Naive thymus-derived CD4-positive, alpha-beta T cell (primary cell): ENCODE results near the gene TEX22. TPM values are rescaled to one million over a fixed set of nuclear protein-coding genes. Genes with fewer than 3 reads are reported as not detected.

Experiments
- ATAC-seq: fragments of 150-1000 bp; cut with Tn5 transposase; 2 replicates; pipeline ENCODE4 v1.10.0; 2021; ENCODE audit warnings: mild to moderate bottlenecking, moderate library complexity
- CTCF ChIA-PET: fragments of 350-600 bp; sonication (Branson Sonifier 250); formaldehyde crosslinking; loops from one replicate; lab custom pipeline; 2021; ENCODE audit warnings: antibody characterized with exemption; lab: Charles Lee
- POLR2A ChIA-PET: fragments of 350-600 bp; sonication (Branson Sonifier 250); formaldehyde crosslinking; loops from one replicate; lab custom pipeline; 2021; ENCODE audit warnings: antibody characterized with exemption, inconsistent platforms; lab: Charles Lee
- DNase-seq, 9 donors: peaks; one replicate each; pipeline versions ENCODE4 v3.0.0 to v3.0.0-alpha.2; 2020 to 2022; ENCODE audit warnings: mixed read lengths in 1 of 9
- H3K27ac ChIP-seq: one replicate; pipeline ENCODE4 v1.7.0; 2013; ENCODE audit warnings: mild to moderate bottlenecking, low read depth, low read length, moderate library complexity
- H3K27me3 ChIP-seq, 2 donors: one replicate each; pipeline ENCODE4 v1.7.0; 2013; ENCODE audit warnings: low read length in 2 of 2, mild to moderate bottlenecking in 2 of 2, moderate library complexity in 2 of 2; ENCODE audit not compliant: control insufficient read depth in 2 of 2, insufficient read depth in 2 of 2
- H3K36me3 ChIP-seq, 3 experiments: 1 replicate in 2 of 3; 2 replicates in 1 of 3; pipeline ENCODE4 v1.7.0; 2013; ENCODE audit warnings: low read length in 3 of 3, mild to moderate bottlenecking in 3 of 3, moderate library complexity in 1 of 3; ENCODE audit not compliant: insufficient read depth in 3 of 3, control insufficient read depth in 2 of 3
- H3K4me1 ChIP-seq, 2 donors: one replicate each; pipeline ENCODE4 v1.7.0; 2013; ENCODE audit warnings: low read length in 2 of 2, mild to moderate bottlenecking in 2 of 2, moderate library complexity in 1 of 2; ENCODE audit not compliant: control insufficient read depth in 2 of 2, insufficient read depth in 2 of 2
- H3K4me3 ChIP-seq: 2 replicates; pipeline ENCODE4 v1.7.0; 2013; ENCODE audit warnings: mild to moderate bottlenecking, low read length
- H3K9me3 ChIP-seq, 3 experiments: 1 replicate in 2 of 3; 2 replicates in 1 of 3; pipeline ENCODE4 v1.7.0; 2013; ENCODE audit warnings: low read length in 3 of 3; ENCODE audit not compliant: control insufficient read depth in 2 of 3
- H3K27ac Mint-ChIP-seq, 9 donors: one replicate each; pipeline ENCODE4 v1.8.0; 2020 to 2022; ENCODE audit warnings: mixed read lengths in 9 of 9, mild to moderate bottlenecking in 8 of 9, moderate library complexity in 5 of 9, inconsistent platforms in 2 of 9
- H3K27me3 Mint-ChIP-seq, 5 donors: one replicate each; pipeline ENCODE4 v1.8.0; 2021 to 2022; ENCODE audit warnings: mixed read lengths in 5 of 5, mild to moderate bottlenecking in 1 of 5
- H3K36me3 Mint-ChIP-seq, 5 donors: one replicate each; pipeline ENCODE4 v1.8.0; 2020 to 2022; ENCODE audit warnings: mixed read lengths in 5 of 5, mild to moderate bottlenecking in 3 of 5, inconsistent platforms in 1 of 5
- H3K4me1 Mint-ChIP-seq, 7 donors: one replicate each; pipeline ENCODE4 v1.8.0; 2020 to 2022; ENCODE audit warnings: mixed read lengths in 7 of 7, mild to moderate bottlenecking in 3 of 7, inconsistent platforms in 1 of 7
- H3K4me3 Mint-ChIP-seq, 10 donors: one replicate each; pipeline ENCODE4 v1.8.0; 2020 to 2022; ENCODE audit warnings: mild to moderate bottlenecking in 10 of 10, mixed read lengths in 10 of 10, moderate library complexity in 6 of 10, inconsistent platforms in 2 of 10
- H3K9me3 Mint-ChIP-seq, 11 donors: one replicate each; pipeline ENCODE4 v1.8.0; 2020 to 2022; ENCODE audit warnings: mixed read lengths in 11 of 11, mild to moderate bottlenecking in 4 of 11, inconsistent platforms in 1 of 11, moderate library complexity in 1 of 11
- intact Hi-C, 2 donors: fragments of 100-400 bp; cut with micrococcal nuclease; formaldehyde crosslinking; loops; one replicate each; pipeline ENCODE4 v1.15.1; 2023
- polyA plus RNA-seq, 2 donors: library from polyadenylated mRNA; unstranded; fragments of 300-500 nt; fragmentation: Illumina TruSeq; gene quantifications; one replicate each; pipeline ENCODE4 v1.2.3, GENCODE V29; 2021
- total RNA-seq, 6 experiments: library from RNA in 5 of 6; stranded (reverse) in 5 of 6; gene quantifications; 1 replicate in 5 of 6; 2 replicates in 1 of 6; pipeline ENCODE4 v1.2.3 and lab custom pipeline; 2021 to 2026

Gene TEX22
- total and polyA plus RNA-seq, 7 experiments from 2014 or later: 0.21 to 10.5 (median 2.4) TPM

DNA sequence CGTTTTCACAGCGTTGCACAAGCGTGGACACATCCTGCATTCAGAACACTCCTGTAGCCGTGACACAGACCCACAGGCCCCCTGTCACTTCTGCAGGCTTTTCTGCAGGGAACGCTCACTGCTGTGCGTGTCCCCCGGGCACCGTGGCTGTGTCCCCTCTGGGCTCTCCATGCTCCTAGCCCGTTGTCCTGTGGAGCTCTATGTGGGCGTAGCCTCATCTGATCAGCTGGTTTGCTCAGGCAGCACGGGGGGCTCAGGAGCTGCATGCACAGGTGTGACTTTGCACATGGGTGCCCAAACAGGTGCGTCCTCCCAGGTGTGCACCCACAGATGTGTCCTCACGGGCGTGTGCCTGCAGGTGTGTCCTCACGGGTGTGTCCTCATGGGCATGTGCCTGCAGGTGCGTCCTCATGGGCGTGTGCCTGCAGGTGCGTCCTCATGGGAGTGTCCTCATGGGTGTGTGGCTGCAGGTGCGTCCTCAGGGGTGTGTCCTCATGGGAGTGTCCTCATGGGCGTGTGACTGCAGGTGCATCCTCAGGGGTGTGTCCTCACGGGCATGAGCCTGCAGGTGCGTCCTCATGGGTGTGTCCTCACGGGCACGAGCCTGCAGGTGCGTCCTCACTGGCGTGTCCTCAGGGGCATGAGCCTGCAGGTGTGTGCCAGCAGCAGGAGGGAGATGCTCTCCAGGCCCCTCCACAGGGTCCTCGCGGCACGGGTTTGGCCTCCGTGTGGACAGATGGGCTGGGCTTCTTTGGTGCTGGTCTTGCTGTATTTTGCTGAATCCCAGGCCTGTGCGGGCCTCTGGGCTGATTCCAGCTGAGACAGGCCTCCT lies 38.8 kb downstream of the TEX22 start:
- DNase-seq: no peak
- intact Hi-C loops: no loop called here

GRCh38 chr14:105437723-105438500 lies 39.6 kb downstream of the TEX22 start:
- no peak overlapping the region for H3K4me3 ChIP-seq
- H3K4me1 ChIP-seq: no peaks in the 10 kb centered on the region
- Mint-ChIP-seq H3K4me1 (peaks cover 5 to 21% (median 18%) of the 10 kb centered on the region in 7 donors), H3K9me3 (peaks cover 0 to 2% (median 0%) of the 10 kb centered on the region in 11 donors), H3K27ac (no peak overlapping the region), H3K36me3 (peaks cover 0 to 5% (median 4%) of the 10 kb centered on the region in 5 donors), H3K27me3 (no peaks in the 10 kb centered on the region), H3K4me3 (no peak overlapping the region)
- no peak overlapping the region for H3K27ac ChIP-seq
- intact Hi-C loops: no loop called here
- no peak for DNase-seq
- ATAC-seq: no peak
- ChIA-PET CTCF (interaction anchor here (0.6 to 1.8 kb wide), 2 partner anchors 9 to 107 kb away, joined by 3 to 4 read pairs; no protein-coding TSS in a partner anchor), POLR2A (interaction anchor here (1.0 kb wide), 1 partner anchor 10 kb away, joined by 5 read pairs; no protein-coding TSS in a partner anchor)
- peaks cover 0 to 36% (median 0%) of the 10 kb centered on the region in 3 experiments for H3K36me3 ChIP-seq
- H3K9me3 ChIP-seq: no peaks in the 10 kb centered on the region
- H3K27me3 ChIP-seq: no peaks in the 10 kb centered on the region

More for the DNA sequence above, 38.8 kb downstream of the TEX22 start:
- Histone ChIP-seq H3K27me3 (no peaks in the 10 kb centered on the region), H3K27ac (no peak overlapping the region), H3K4me1 (no peaks in the 10 kb centered on the region), H3K4me3 (no peak overlapping the region), H3K9me3 (no peaks in the 10 kb centered on the region), H3K36me3 (peaks cover 0 to 36% (median 0%) of the 10 kb centered on the region in 3 experiments)
- ChIA-PET CTCF (interaction anchor here (1.5 to 1.8 kb wide), 2 partner anchors 10 to 53 kb away, joined by 4 read pairs; no protein-coding TSS in a partner anchor), POLR2A (interaction anchor here (1.0 kb wide), 1 partner anchor 10 kb away, joined by 5 read pairs; no protein-coding TSS in a partner anchor)
- Mint-ChIP-seq H3K27ac (no peak overlapping the region), H3K27me3 (no peaks in the 10 kb centered on the region), H3K4me3 (no peak overlapping the region), H3K4me1 (peaks cover 5 to 21% (median 18%) of the 10 kb centered on the region in 7 donors), H3K9me3 (peaks cover 0 to 2% (median 0%) of the 10 kb centered on the region in 11 donors), H3K36me3 (peaks cover 0 to 5% (median 4%) of the 10 kb centered on the region in 5 donors)
- ATAC-seq: no peak

DNA sequence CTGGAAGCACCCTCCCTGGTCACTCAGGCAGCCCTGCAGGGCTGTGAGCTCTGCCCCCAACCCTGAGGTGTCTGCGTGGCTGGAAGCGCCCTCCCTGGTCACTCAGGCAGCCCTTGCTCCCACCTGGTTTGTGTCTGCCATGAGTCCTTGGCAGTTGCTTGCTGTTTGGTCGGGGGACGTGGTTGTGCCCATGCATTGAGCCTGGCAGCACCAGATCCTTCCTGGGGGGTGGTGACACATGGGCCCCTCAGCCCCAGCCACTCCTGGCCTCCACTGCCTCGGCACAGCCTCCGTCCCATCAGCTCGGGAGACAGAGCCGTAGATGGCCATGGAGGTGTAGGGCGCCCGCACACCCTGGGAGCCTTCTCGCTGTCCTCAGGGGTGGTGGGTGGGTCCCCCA lies 40.8 kb downstream of the TEX22 start:
- Mint-ChIP-seq H3K27me3 (no peaks in the 10 kb centered on the region), H3K36me3 (peaks cover 0 to 5% (median 4%) of the 10 kb centered on the region in 5 donors), H3K4me3 (no peak overlapping the region), H3K9me3 (peaks cover 0 to 2% (median 0%) of the 10 kb centered on the region in 11 donors), H3K27ac (no peak overlapping the region), H3K4me1 (peaks cover 5 to 21% (median 18%) of the 10 kb centered on the region in 7 donors)
- H3K27me3 ChIP-seq: no peaks in the 10 kb centered on the region
- POLR2A ChIA-PET: no interaction called here
- no peak for ATAC-seq
- H3K4me1 ChIP-seq: no peaks in the 10 kb centered on the region
- intact Hi-C loops: no loop called here
- H3K36me3 ChIP-seq: peaks cover 0 to 36% (median 0%) of the 10 kb centered on the region in 3 experiments
- no peak overlapping the region for H3K4me3 ChIP-seq
- no peak overlapping the region for H3K27ac ChIP-seq
- CTCF ChIA-PET: interaction anchor here (0.7 kb wide), 1 partner anchor 18 kb away, joined by 3 read pairs; no protein-coding TSS in a partner anchor
- no peaks in the 10 kb centered on the region for H3K9me3 ChIP-seq
- DNase-seq: no peak

DNA sequence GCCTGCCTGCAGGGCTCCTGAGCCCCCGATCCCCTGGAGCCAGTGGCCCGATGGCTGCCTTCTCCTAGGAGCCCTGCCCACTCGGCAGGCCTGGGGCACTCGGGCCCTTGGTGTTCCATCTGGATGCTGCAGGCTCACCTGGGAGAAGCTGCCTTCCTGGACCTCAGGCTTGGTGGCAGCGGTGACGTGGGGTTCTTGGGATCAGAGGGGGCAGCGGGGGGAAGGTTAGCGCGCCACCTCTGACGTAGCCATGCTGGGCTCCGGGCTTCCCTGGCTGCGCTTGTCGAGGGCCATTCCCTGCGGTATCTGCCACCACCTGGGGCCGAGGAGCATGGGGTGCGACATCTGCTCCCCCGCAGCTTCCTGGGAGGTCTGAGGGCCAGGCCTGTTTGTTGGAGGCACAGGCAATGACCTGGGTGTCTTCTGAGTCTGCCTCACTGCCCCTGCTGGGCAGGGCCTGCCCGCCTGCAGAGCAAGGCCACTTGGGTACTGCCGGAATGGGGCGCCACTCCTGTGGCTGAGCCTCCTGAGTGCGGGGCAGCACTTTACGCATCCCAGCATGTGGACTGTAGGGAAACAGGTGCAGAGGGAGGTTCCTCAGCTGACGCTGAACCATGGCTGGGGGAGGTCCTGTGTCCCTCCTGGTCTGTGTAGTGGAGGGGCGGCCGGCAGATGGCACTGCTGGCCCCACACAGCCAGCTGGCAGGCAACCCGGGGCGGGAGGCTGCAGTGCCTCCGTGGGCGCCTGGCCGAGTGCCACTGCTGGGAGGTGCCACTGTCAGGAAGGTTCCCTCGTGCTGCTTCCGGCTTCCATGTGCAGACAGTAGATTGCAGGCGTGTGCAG lies 41.6 kb downstream of the TEX22 start:
- no peak for DNase-seq
- intact Hi-C loops: no loop called here
- CTCF ChIA-PET: no interaction called here

DNA sequence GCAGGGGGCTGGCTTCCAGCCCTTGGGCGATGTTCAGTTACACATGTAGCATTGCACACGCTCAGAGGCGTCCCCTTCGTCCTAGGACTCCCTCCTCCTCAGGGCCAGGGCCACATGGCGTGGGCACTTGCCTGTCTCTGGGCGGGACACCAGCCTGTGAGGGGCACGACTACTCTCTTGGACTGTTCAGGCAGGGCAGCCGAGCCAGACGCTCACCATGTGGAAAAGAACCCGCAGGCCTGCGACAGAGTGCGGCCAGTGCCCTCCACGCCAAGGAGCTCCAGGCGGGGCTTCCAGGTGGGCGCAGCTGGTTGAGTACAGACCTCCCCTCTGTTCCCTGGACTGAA lies 42.2 kb downstream of the TEX22 start:
- ChIA-PET POLR2A (no interaction called here), CTCF (no interaction called here)
- Mint-ChIP-seq H3K27ac (no peak overlapping the region), H3K4me3 (no peak overlapping the region), H3K36me3 (peaks cover 0 to 4% (median 3%) of the 10 kb centered on the region in 5 donors), H3K27me3 (no peaks in the 10 kb centered on the region), H3K4me1 (peaks cover 3 to 13% (median 11%) of the 10 kb centered on the region in 7 donors), H3K9me3 (peaks cover 0 to 2% (median 0%) of the 10 kb centered on the region in 11 donors)
- DNase-seq (no peak), ATAC-seq (peak; percentile 22)
- H3K9me3 ChIP-seq: no peaks in the 10 kb centered on the region
- no peaks in the 10 kb centered on the region for H3K4me1 ChIP-seq
- intact Hi-C loops: no loop called here
- no peak overlapping the region for H3K27ac ChIP-seq
- no peak overlapping the region for H3K4me3 ChIP-seq
- H3K36me3 ChIP-seq: peaks cover 0 to 40% (median 0%) of the 10 kb centered on the region in 3 experiments
- H3K27me3 ChIP-seq: no peaks in the 10 kb centered on the region

More for the DNA sequence above, 41.6 kb downstream of the TEX22 start:
- no peak overlapping the region for H3K27ac ChIP-seq
- no peak overlapping the region for H3K4me3 Mint-ChIP-seq
- peaks cover 0 to 2% (median 0%) of the 10 kb centered on the region in 11 donors for H3K9me3 Mint-ChIP-seq
- POLR2A ChIA-PET: no interaction called here
- H3K36me3 Mint-ChIP-seq: peaks cover 0 to 5% (median 4%) of the 10 kb centered on the region in 5 donors
- H3K4me1 Mint-ChIP-seq: peaks cover 5 to 18% (median 15%) of the 10 kb centered on the region in 7 donors
- no peak overlapping the region for H3K4me3 ChIP-seq
- no peaks in the 10 kb centered on the region for H3K9me3 ChIP-seq
- no peaks in the 10 kb centered on the region for H3K4me1 ChIP-seq
- ATAC-seq: no peak
- no peaks in the 10 kb centered on the region for H3K27me3 ChIP-seq
- H3K36me3 ChIP-seq: peaks cover 0 to 36% (median 0%) of the 10 kb centered on the region in 3 experiments
- no peak overlapping the region for H3K27ac Mint-ChIP-seq
- no peaks in the 10 kb centered on the region for H3K27me3 Mint-ChIP-seq

DNA sequence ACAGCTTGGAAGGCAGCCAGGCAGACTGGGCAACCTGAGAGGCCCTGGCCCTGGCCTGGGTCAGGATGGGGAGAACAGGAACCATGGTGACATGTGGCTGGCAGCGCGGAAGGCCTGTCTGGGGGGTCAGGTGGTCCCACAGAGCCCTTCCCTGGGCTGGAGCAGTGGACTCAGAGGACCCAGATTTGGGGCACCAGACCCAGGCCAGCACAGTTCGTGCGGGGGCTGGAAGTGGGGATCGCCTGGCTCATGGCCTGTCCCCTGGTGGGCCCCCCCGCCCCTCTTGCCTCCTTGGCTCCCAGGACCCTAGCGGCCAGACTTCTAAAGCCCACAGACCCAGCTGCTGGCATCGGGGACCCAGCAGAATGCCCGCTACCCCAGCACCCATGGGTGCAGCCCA lies 42.7 kb downstream of the TEX22 start:
- no peak overlapping the region for H3K4me3 ChIP-seq
- no peaks in the 10 kb centered on the region for H3K4me1 ChIP-seq
- no peak overlapping the region for H3K27ac ChIP-seq
- Mint-ChIP-seq H3K27ac (no peak overlapping the region), H3K4me1 (peaks cover 0 to 9% (median 6%) of the 10 kb centered on the region in 7 donors), H3K4me3 (no peak overlapping the region), H3K36me3 (peaks cover 0 to 4% (median 2%) of the 10 kb centered on the region in 5 donors), H3K9me3 (peaks cover 0 to 2% (median 0%) of the 10 kb centered on the region in 11 donors), H3K27me3 (no peaks in the 10 kb centered on the region)
- no peaks in the 10 kb centered on the region for H3K27me3 ChIP-seq
- intact Hi-C loops: no loop called here
- DNase-seq (no peak), ATAC-seq (no peak)
- CTCF ChIA-PET: no interaction called here
- POLR2A ChIA-PET: no interaction called here
- H3K9me3 ChIP-seq: no peaks in the 10 kb centered on the region
- peaks cover 0 to 41% (median 0%) of the 10 kb centered on the region in 3 experiments for H3K36me3 ChIP-seq
